ENCODE results near the gene MEX3C.

The MEX3C gene

GRCh38 chr18:51168026-51168742 lies 29.3 kb downstream of the MEX3C start:
- TF ChIP-seq CTCF (IDR thresholded peaks at IDR 0.05; ENCODE audit: poor library complexity, severe bottlenecking): no peak
- DNase-seq (ENCODE audit: low spot score) (no peak), ATAC-seq (ENCODE audit: low read depth) (no peak)
- H3K27me3 ChIP-seq (ENCODE audit: insufficient read depth, poor library complexity, severe bottlenecking): no peaks in the 10 kb centered on the region
- no peaks in the 10 kb centered on the region; the same call in 1 of the 2 replicates for H3K36me3 ChIP-seq (ENCODE audit: low read depth)
- H3K27ac ChIP-seq (ENCODE audit: poor library complexity, severe bottlenecking): no peak overlapping the region
- H3K4me3 ChIP-seq (ENCODE audit: severe bottlenecking): no peak overlapping the region
- H3K4me1 ChIP-seq (ENCODE audit: insufficient read depth, poor library complexity, severe bottlenecking): no peaks in the 10 kb centered on the region
- peaks cover 2% of the 10 kb centered on the region for H3K9me3 ChIP-seq (ENCODE audit: severe bottlenecking)

GRCh38 chr18:51165296-51165695 lies 32.2 kb downstream of the MEX3C start:
- H3K27me3 ChIP-seq (ENCODE audit: insufficient read depth, poor library complexity, severe bottlenecking): no peaks in the 10 kb centered on the region

GRCh38 chr18:51164761-51165281 lies 32.7 kb downstream of the MEX3C start:
- no peak for TF ChIP-seq CTCF (IDR thresholded peaks at IDR 0.05; ENCODE audit: poor library complexity, severe bottlenecking)
- no peak overlapping the region for H3K27ac ChIP-seq (ENCODE audit: poor library complexity, severe bottlenecking)
- H3K4me3 ChIP-seq (ENCODE audit: severe bottlenecking): no peak overlapping the region
- no peaks in the 10 kb centered on the region for H3K36me3 ChIP-seq (ENCODE audit: low read depth)
- ATAC-seq (ENCODE audit: low read depth) (no peak), DNase-seq (ENCODE audit: low spot score) (no peak)
- H3K4me1 ChIP-seq (ENCODE audit: insufficient read depth, poor library complexity, severe bottlenecking): no peaks in the 10 kb centered on the region
- no peaks in the 10 kb centered on the region for H3K27me3 ChIP-seq (ENCODE audit: insufficient read depth, poor library complexity, severe bottlenecking)
- H3K9me3 ChIP-seq (ENCODE audit: severe bottlenecking): no peaks in the 10 kb centered on the region

More at GRCh38 chr18:51165296-51165695, 32.2 kb downstream of the MEX3C start:
- Histone ChIP-seq H3K9me3 (ENCODE audit: severe bottlenecking) (no peaks in the 10 kb centered on the region), H3K4me3 (ENCODE audit: severe bottlenecking) (no peak overlapping the region), H3K36me3 (ENCODE audit: low read depth) (no peaks in the 10 kb centered on the region), H3K27ac (ENCODE audit: poor library complexity, severe bottlenecking) (no peak overlapping the region), H3K4me1 (ENCODE audit: insufficient read depth, poor library complexity, severe bottlenecking) (no peaks in the 10 kb centered on the region)
- DNase-seq (ENCODE audit: low spot score) (no peak), ATAC-seq (ENCODE audit: low read depth) (no peak)
- no peak for TF ChIP-seq CTCF (IDR thresholded peaks at IDR 0.05; ENCODE audit: poor library complexity, severe bottlenecking)

- H3K36me3 ChIP-seq (ENCODE audit: low read depth): no peaks in the 10 kb centered on the region
- no peak for ATAC-seq (ENCODE audit: low read depth)
- H3K4me1 ChIP-seq (ENCODE audit: insufficient read depth, poor library complexity, severe bottlenecking): no peaks in the 10 kb centered on the region
- no peaks in the 10 kb centered on the region for H3K27me3 ChIP-seq (ENCODE audit: insufficient read depth, poor library complexity, severe bottlenecking)
- no peak for TF ChIP-seq CTCF (IDR thresholded peaks at IDR 0.05; ENCODE audit: poor library complexity, severe bottlenecking)
- no peaks in the 10 kb centered on the region for H3K9me3 ChIP-seq (ENCODE audit: severe bottlenecking)
- no peak overlapping the region for H3K27ac ChIP-seq (ENCODE audit: poor library complexity, severe bottlenecking)
- DNase-seq (ENCODE audit: low spot score): no peak
- no peak overlapping the region for H3K4me3 ChIP-seq (ENCODE audit: severe bottlenecking)
Observed at GRCh38 chr18:51164342-51164741, 33.1 kb downstream of the MEX3C start.

- no peaks in the 10 kb centered on the region for H3K36me3 ChIP-seq (ENCODE audit: low read depth)
- no peaks in the 10 kb centered on the region for H3K4me1 ChIP-seq (ENCODE audit: insufficient read depth, poor library complexity, severe bottlenecking)
- no peak for DNase-seq (ENCODE audit: low spot score)
- no peaks in the 10 kb centered on the region for H3K9me3 ChIP-seq (ENCODE audit: severe bottlenecking)
- no peak for ATAC-seq (ENCODE audit: low read depth)
- no peaks in the 10 kb centered on the region for H3K27me3 ChIP-seq (ENCODE audit: insufficient read depth, poor library complexity, severe bottlenecking)
- H3K27ac ChIP-seq (ENCODE audit: poor library complexity, severe bottlenecking): no peak overlapping the region
- TF ChIP-seq CTCF (IDR thresholded peaks at IDR 0.05; ENCODE audit: poor library complexity, severe bottlenecking): no peak
- no peak overlapping the region for H3K4me3 ChIP-seq (ENCODE audit: severe bottlenecking)
Observed at GRCh38 chr18:51163543-51163942, 33.9 kb downstream of the MEX3C start.
